K562 (cell line): ENCODE data around the gene PDCD1. TPM values are rescaled to one million over a fixed set of nuclear protein-coding genes. Genes with fewer than 3 reads are reported as not detected.

Experiments used
- ATAC-seq: fragments of 200-7000 bp; cut with Tn5 transposase; 3 replicates; pipeline ENCODE4 v1.9.1; 2020; ENCODE audit warnings: moderate library complexity
- BruUV-seq: library from RNA; stranded (reverse); fragments of 400-500 nt; replicated peaks from 2 replicates; lab custom pipeline; 2021; lab: Mats Ljungman, UMichigan
- CTCF ChIA-PET: fragments of 300-600 bp; formaldehyde crosslinking; extraction: SDS; loops from one replicate; lab custom pipeline; 2021; ENCODE audit warnings: low intra/inter-chr PET ratio; lab: Yijun Ruan, JAX
- POLR2A ChIA-PET: fragments of 300-600, 350-650 bp; sonication (Branson Sonifier 250); formaldehyde crosslinking; extraction: SDS; loops from one replicate; lab custom pipeline; 2021; ENCODE audit warnings: antibody characterized with exemption, inconsistent platforms; lab: Yijun Ruan, JAX
- DNase-seq, 4 experiments: peaks; one replicate each; pipeline versions ENCODE4 v3.0.0 to v3.0.0-alpha.2; 2011 to 2018; ENCODE audit warnings: low spot score in 3 of 4, mixed read lengths in 3 of 4; ENCODE audit errors: extremely low read depth in 1 of 4
- FAIRE-seq: peaks from 2 replicates; lab custom pipeline; 2011; peaks lifted over from hg19 to GRCh38; lab: Jason Lieb, UNC
- H2AFZ ChIP-seq: 2 replicates; pipeline ENCODE4 v1.6.0; 2011; ENCODE audit warnings: low read depth, low read length, control low read depth, inconsistent platforms
- H3K27ac ChIP-seq: fragments of 200-600 bp; 3 replicates; pipeline ENCODE4 v1.8.0; 2011; ENCODE audit warnings: low read depth, mild to moderate bottlenecking, control low read depth, inconsistent platforms, low read length, moderate library complexity, mixed read lengths; ENCODE audit errors: extremely low read depth
- H3K27me3 ChIP-seq, 2 experiments: fragments of 300-600 bp in 1 of 2; 2 replicates in 1 of 2; 3 replicates in 1 of 2; pipeline versions ENCODE4 v1.6.0 to v1.8.0; 2011; ENCODE audit warnings: inconsistent platforms in 2 of 2, low read length in 2 of 2, mild to moderate bottlenecking in 1 of 2, mixed read lengths in 1 of 2, moderate library complexity in 1 of 2; ENCODE audit not compliant: control insufficient read depth in 2 of 2, insufficient read depth in 2 of 2
- H3K36me3 ChIP-seq: fragments of 300-600 bp; 3 replicates; pipeline ENCODE4 v1.8.0; 2011; ENCODE audit warnings: mild to moderate bottlenecking, low read length, inconsistent platforms; ENCODE audit not compliant: control insufficient read depth, insufficient read depth
- H3K4me1 ChIP-seq, 2 experiments: fragments of 200-600 bp in 1 of 2; replicated peaks in 1 of 2; 2 replicates in 1 of 2; 3 replicates in 1 of 2; pipeline versions ENCODE4 v1.5.1 to v1.8.0; 2011; ENCODE audit warnings: inconsistent platforms in 2 of 2, low read length in 2 of 2, mild to moderate bottlenecking in 1 of 2, mixed read lengths in 1 of 2, moderate library complexity in 1 of 2; ENCODE audit not compliant: control insufficient read depth in 2 of 2, insufficient read depth in 2 of 2
- H3K4me2 ChIP-seq: 2 replicates; pipeline ENCODE4 v1.6.1; 2011; ENCODE audit warnings: low read length, control low read depth, inconsistent platforms, mixed read lengths; ENCODE audit not compliant: insufficient read depth
- H3K4me3 ChIP-seq: fragments of 200-600 bp; sonication (generic), shearing (Covaris generic); 2 replicates; pipeline ENCODE4 v1.5.1; 2016; ENCODE audit warnings: control low read depth, inconsistent platforms
- H3K79me2 ChIP-seq: fragments of 200-600 bp; 3 replicates; pipeline ENCODE4 v1.8.0; 2011; ENCODE audit warnings: low read length, inconsistent platforms; ENCODE audit not compliant: control insufficient read depth, insufficient read depth
- H3K9ac ChIP-seq, 2 experiments: 2 replicates each; pipeline versions ENCODE4 v1.6.0 to v1.6.1; 2011; ENCODE audit warnings: low read depth in 2 of 2, low read length in 2 of 2, control low read depth in 1 of 2, inconsistent platforms in 1 of 2, mild to moderate bottlenecking in 1 of 2, mixed read lengths in 1 of 2; ENCODE audit not compliant: insufficient read depth in 1 of 2
- H3K9me1 ChIP-seq: one replicate; pipeline ENCODE4 v1.6.0; 2011; ENCODE audit warnings: inconsistent platforms, mild to moderate bottlenecking, low read length, moderate library complexity; ENCODE audit not compliant: control insufficient read depth, insufficient read depth
- H3K9me3 ChIP-seq: replicated peaks from 2 replicates; pipeline ENCODE4 v1.5.1; 2011; ENCODE audit warnings: low read depth, low read length, inconsistent platforms; ENCODE audit not compliant: control insufficient read depth, insufficient read depth
- H4K20me1 ChIP-seq: replicated peaks from 2 replicates; pipeline ENCODE4 v1.6.1; 2011; ENCODE audit warnings: low read length, inconsistent platforms, mixed read lengths; ENCODE audit not compliant: control insufficient read depth, insufficient read depth
- ADNP ChIP-seq: fragments of 200-800 bp; sonication (Bioruptor generic); IDR thresholded peaks from 2 replicates; pipeline ENCODE4 v1.6.1; 2016; ENCODE audit warnings: missing genetic modification characterization, missing compliant biosample characterization
- ATF1 ChIP-seq, 2 experiments: fragments of 450-650 bp in 1 of 2; IDR thresholded peaks; 2 replicates each; pipeline ENCODE4 v1.6.1; 2016; ENCODE audit warnings: missing compliant biosample characterization in 1 of 2, missing genetic modification characterization in 1 of 2
- CHD4 ChIP-seq: fragments of 200-600 bp; sonication (generic); IDR thresholded peaks from 3 replicates; pipeline ENCODE4 v1.6.1; 2012; ENCODE audit warnings: low read depth, mild to moderate bottlenecking, mixed read lengths, low read length, inconsistent platforms; ENCODE audit not compliant: insufficient read depth, insufficient replicate concordance, poor library complexity, severe bottlenecking
- FOXK2 ChIP-seq, 2 experiments: fragments of 450-650 bp; IDR thresholded peaks in 1 of 2; conservative IDR thresholded peaks in 1 of 2; 2 replicates each; pipeline ENCODE4 v1.6.1; 2016; ENCODE audit warnings: low read depth in 2 of 2, mild to moderate bottlenecking in 1 of 2
- GTF3C2 ChIP-seq: IDR thresholded peaks from 3 replicates; pipeline ENCODE4 v1.6.1; 2011; ENCODE audit warnings: borderline replicate concordance, mild to moderate bottlenecking, moderate library complexity; ENCODE audit not compliant: insufficient read length; ENCODE audit errors: extremely low read depth
- PRMT5 ChIP-seq: sonication (generic); formaldehyde crosslinking; IDR thresholded peaks from 2 replicates; pipeline ENCODE4 v1.5.0; 2020; ENCODE audit warnings: missing genetic modification reagents
- RFX5 ChIP-seq: IDR thresholded peaks from 2 replicates; pipeline ENCODE4 v1.6.1; 2011; ENCODE audit warnings: low read depth, mild to moderate bottlenecking, improper control_type of control experiment, low read length
- SIX5 ChIP-seq, 2 experiments: IDR thresholded peaks; 2 replicates each; pipeline ENCODE4 v1.6.1; 2011; ENCODE audit warnings: low read length in 2 of 2, borderline replicate concordance in 1 of 2, low read depth in 1 of 2, mild to moderate bottlenecking in 1 of 2, moderate library complexity in 1 of 2; ENCODE audit not compliant: insufficient read depth in 1 of 2
- SMARCC2 ChIP-seq: fragments of 450-650 bp; IDR thresholded peaks from 2 replicates; pipeline ENCODE4 v1.6.1; 2017; ENCODE audit warnings: antibody characterized with exemption, moderate library complexity, mild to moderate bottlenecking, low read depth
- TAF7 ChIP-seq: fragments of 450-650 bp; IDR thresholded peaks from 2 replicates; pipeline ENCODE4 v1.6.1; 2016; ENCODE audit warnings: missing genetic modification characterization, missing compliant biosample characterization
- TEAD1 ChIP-seq, 2 experiments: fragments of 450-650 bp in 1 of 2; sonication (generic) in 1 of 2; formaldehyde crosslinking; IDR thresholded peaks; 2 replicates each; pipeline versions ENCODE4 v1.4.0 to v1.8.0; 2020 to 2022; ENCODE audit warnings: mild to moderate bottlenecking in 2 of 2, missing genetic modification reagents in 1 of 2
- USF2 ChIP-seq: sonication (generic); formaldehyde crosslinking; IDR thresholded peaks from 2 replicates; pipeline ENCODE4 v1.5.0; 2020; ENCODE audit warnings: missing genetic modification reagents
- ZBTB2 ChIP-seq: fragments of 450-650 bp; IDR thresholded peaks from 2 replicates; pipeline ENCODE4 v1.6.1; 2016; ENCODE audit warnings: antibody characterized with exemption
- ZNF23 ChIP-seq: fragments of 250-450 bp; sonication (Bioruptor Pico); IDR thresholded peaks from 2 replicates; pipeline ENCODE4 v1.4.0; 2020; ENCODE audit warnings: mild to moderate bottlenecking
- ZNF583 ChIP-seq: fragments of 250-450 bp; sonication (Bioruptor Pico); IDR thresholded peaks from 2 replicates; pipeline ENCODE4 v1.4.0; 2020
- ZNF717 ChIP-seq: fragments of 250-450 bp; sonication (Bioruptor Pico); IDR thresholded peaks from 2 replicates; pipeline ENCODE4 v1.5.0; 2021
- WGBS: fragments of 100-300 bp; shearing (Covaris generic); methylation state at CpG from one replicate; pipeline ENCODE4 v1.1.6; 2016; ENCODE audit warnings: low coverage, mixed read lengths; ENCODE audit not compliant: insufficient coverage; ENCODE audit errors: missing lambda C conversion rate; 5-methylcytosine and 5-hydroxymethylcytosine counted together
- in situ Hi-C: fragments of 300-500 bp; cut with MboI; formaldehyde crosslinking; loops from 4 replicates; pipeline ENCODE4 v1.15.0; 2018; ENCODE audit warnings: inconsistent platforms, mixed read lengths
- intact Hi-C: fragments of 100-400 bp; cut with micrococcal nuclease; formaldehyde crosslinking; loops from 2 replicates; pipeline ENCODE4 v1.14.2; 2022
- polyA plus RNA-seq, 8 experiments: library from polyadenylated mRNA; depleted of rRNA in 4 of 8; stranded (reverse) in 5 of 8; unstranded in 3 of 8; fragments of >200 nt; fragmentation: Nextera tagmentation in 2 of 8; fragmentation: Illumina TruSeq in 1 of 8; extraction: Ambion mirVana in 2 of 8; extraction: Trizol in 1 of 8; gene quantifications; 2 replicates each; pipeline versions ENCODE4 v1.2.1 to v1.2.3, GENCODE V29; 2011 to 2014; ENCODE audit warnings: inconsistent platforms in 1 of 8, missing spikeins in 1 of 8
- total RNA-seq, 7 experiments: library from RNA; depleted of rRNA in 6 of 7; stranded (reverse); fragments of >200 nt in 6 of 7; fragmentation: Illumina TruSeq in 2 of 7; extraction: Trizol in 2 of 7; gene quantifications; 2 replicates each; pipeline versions ENCODE4 v1.2.1 to v1.2.3, GENCODE V29; 2011 to 2021; ENCODE audit warnings: low replicate concordance in 1 of 7

Gene PDCD1
- total and polyA plus RNA-seq, 9 of the 15 experiments (the other 6 are each of a cell fraction or from before 2014, with no cell fraction given) = 0.15 to 2.5 (median 1.0) TPM; not detected in 2

GRCh38 chr2:241842067-241842415, 16.7 kb downstream of the PDCD1 start:
- Histone ChIP-seq H3K4me3 (no peak overlapping the region), H4K20me1 (no peaks in the 10 kb centered on the region), H3K27ac (no peak overlapping the region), H3K9me1 (no peaks in the 10 kb centered on the region), H3K27me3 (no peaks in the 10 kb centered on the region)
- no TSS peak for BruUV-seq
- no peak for ATAC-seq
- 78% methylated on average over 5 of the region's 11 CpGs for WGBS
- CTCF ChIA-PET = no interaction called here
- no peak for FAIRE-seq
- in situ Hi-C loops = no loop called here
- TF ChIP-seq ADNP (no peak), CHD4 (no peak), SMARCC2 (no peak), ZBTB2 (no peak), ZNF23 (CRISPR knock-in tag) (no peak), ATF1 (CRISPR knock-in tag; IDR thresholded peaks at IDR 0.05) (no peak), ATF1 (tag; IDR thresholded peaks at IDR 0.05) (no peak), ZNF583 (CRISPR knock-in tag) (no peak), TEAD1 (CRISPR knock-in tag; IDR thresholded peaks at IDR 0.05) (no peak), RFX5 (no peak), ZNF717 (CRISPR knock-in tag) (no peak), TAF7 (tag) (no peak), USF2 (CRISPR knock-in tag) (no peak), FOXK2 (conservative IDR thresholded peaks at IDR 0.05 in 1 of 2, IDR thresholded peaks at IDR 0.05 in 1 of 2; ENCODE audit: low read depth in 2 of 2) (no peak), GTF3C2 (no peak), SIX5 (IDR thresholded peaks at IDR 0.05; ENCODE audit: borderline replicate concordance in 1 of 2, insufficient read depth in 1 of 2, low read depth in 1 of 2, low read length in 2 of 2) (no peak), PRMT5 (CRISPR knock-in tag) (no peak)
- TF ChIP-seq, all 486 proteins: peak for 0
- intact Hi-C loops = no loop called here
- Histone ChIP-seq H3K9me3 (no peaks in the 10 kb centered on the region), H3K79me2 (peaks cover 15% of the 10 kb centered on the region; the same call in 2 of the 3 replicates), H3K4me1 (peaks cover 8 to 39% of the 10 kb centered on the region in 2 experiments), H2AFZ (0 out of 2 replicates have a peak overlapping the region, but pooled peaks have one; percentile 51), H3K36me3 (no peaks in the 10 kb centered on the region), H3K9ac (no peak overlapping the region), H3K4me2 (no peak overlapping the region)
- DNase-seq = no peak
- POLR2A ChIA-PET = interaction anchor here (0.6 to 0.7 kb wide), 2 partner anchors 101 to 194 kb away, joined by 3 to 5 read pairs; no protein-coding TSS in a partner anchor
